Peyer's patch (tissue), 4 donors: ENCODE data around the gene RELN.

Source experiments
- POLR2A ChIP-seq, 2 donors: fragments of 450-650 bp; IDR thresholded peaks; one replicate each; pipeline ENCODE4 v1.5.1; 2017; ENCODE audit warnings: antibody characterized with exemption in 2 of 2, mild to moderate bottlenecking in 2 of 2, moderate library complexity in 2 of 2
- TF ChIP-seq, protein P1 (sequence below), 6 experiments: fragments of 450-650 bp in 4 of 6; fragments of 200-600 bp in 2 of 6; sonication (generic) in 1 of 6; IDR thresholded peaks; one replicate each; pipeline ENCODE4 v1.5.1; 2017 to 2019; ENCODE audit warnings: antibody characterized with exemption in 6 of 6, mild to moderate bottlenecking in 3 of 6, moderate library complexity in 1 of 6

DNA sequence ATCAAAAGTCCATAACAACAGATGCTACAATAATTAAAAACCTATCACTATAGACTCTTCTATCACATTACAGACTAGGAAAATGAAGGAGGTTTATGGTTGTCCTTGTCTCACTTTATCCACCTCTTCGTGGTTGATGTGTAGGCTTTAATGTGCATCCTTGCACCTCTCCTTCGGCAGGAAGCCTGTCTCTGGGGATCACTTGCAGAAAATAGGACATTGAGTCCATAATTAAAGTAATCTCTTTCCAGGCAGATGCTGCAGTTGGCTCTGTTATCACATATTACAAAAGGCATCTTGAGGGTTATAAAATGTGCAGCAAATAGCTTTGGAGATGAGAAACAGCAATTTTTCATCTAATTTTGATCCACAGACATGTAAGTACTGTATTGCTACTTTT, 168.4 kb downstream of the RELN start:
- TF ChIP-seq, protein P1, sequence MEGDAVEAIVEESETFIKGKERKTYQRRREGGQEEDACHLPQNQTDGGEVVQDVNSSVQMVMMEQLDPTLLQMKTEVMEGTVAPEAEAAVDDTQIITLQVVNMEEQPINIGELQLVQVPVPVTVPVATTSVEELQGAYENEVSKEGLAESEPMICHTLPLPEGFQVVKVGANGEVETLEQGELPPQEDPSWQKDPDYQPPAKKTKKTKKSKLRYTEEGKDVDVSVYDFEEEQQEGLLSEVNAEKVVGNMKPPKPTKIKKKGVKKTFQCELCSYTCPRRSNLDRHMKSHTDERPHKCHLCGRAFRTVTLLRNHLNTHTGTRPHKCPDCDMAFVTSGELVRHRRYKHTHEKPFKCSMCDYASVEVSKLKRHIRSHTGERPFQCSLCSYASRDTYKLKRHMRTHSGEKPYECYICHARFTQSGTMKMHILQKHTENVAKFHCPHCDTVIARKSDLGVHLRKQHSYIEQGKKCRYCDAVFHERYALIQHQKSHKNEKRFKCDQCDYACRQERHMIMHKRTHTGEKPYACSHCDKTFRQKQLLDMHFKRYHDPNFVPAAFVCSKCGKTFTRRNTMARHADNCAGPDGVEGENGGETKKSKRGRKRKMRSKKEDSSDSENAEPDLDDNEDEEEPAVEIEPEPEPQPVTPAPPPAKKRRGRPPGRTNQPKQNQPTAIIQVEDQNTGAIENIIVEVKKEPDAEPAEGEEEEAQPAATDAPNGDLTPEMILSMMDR (IDR thresholded peaks at IDR 0.05): no peak
- TF ChIP-seq POLR2A (IDR thresholded peaks at IDR 0.05): no peak
